ENCODE data around the gene PIK3C3.

The PIK3C3 gene

DNA sequence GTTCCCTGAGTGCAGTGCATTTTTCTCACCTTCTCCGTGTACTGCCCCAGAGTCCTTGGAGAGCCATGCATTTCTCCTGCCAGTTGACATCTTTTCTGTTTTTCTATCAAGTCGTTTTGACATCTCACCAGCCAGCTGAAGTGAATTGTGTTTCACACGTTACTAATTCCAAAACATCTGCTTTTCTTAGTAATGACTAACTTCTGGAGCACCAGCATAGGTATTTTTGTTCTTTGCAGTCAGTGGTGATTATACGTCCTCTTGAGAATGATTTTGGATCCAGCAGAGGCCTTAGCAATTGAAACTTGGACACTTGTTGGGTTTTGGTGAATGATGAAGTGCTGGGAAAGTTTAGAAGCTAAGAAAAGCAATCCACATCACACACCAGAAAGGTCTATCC lies 112.5 kb downstream of the PIK3C3 start:
- Histone ChIP-seq H3K36me3 (ENCODE audit: control insufficient read depth in 1 of 2, insufficient read depth in 2 of 2, low read length in 2 of 2) (peaks cover 6 to 9% of the 10 kb centered on the region in 2 experiments), H4K8ac (ENCODE audit: low read depth, low read length) (no peak overlapping the region), H3K14ac (ENCODE audit: low read length) (no peak overlapping the region), H2BK12ac (ENCODE audit: low read length) (no peak overlapping the region), H4K91ac (ENCODE audit: low read depth, low read length) (no peak overlapping the region), H2AK5ac (ENCODE audit: low read length) (no peak overlapping the region), H2BK5ac (ENCODE audit: low read depth, low read length, poor library complexity) (no peak overlapping the region), H3K23ac (ENCODE audit: low read length) (no peak overlapping the region), H4K12ac (ENCODE audit: low read depth, low read length) (no peak overlapping the region), H3K79me1 (ENCODE audit: low read length) (no peaks in the 10 kb centered on the region), H3K4me1 (ENCODE audit: control insufficient read depth in 1 of 2, insufficient read depth in 2 of 2, low read length in 2 of 2) (no peaks in the 10 kb centered on the region), H3K79me2 (ENCODE audit: control insufficient read depth, insufficient read depth, low read length, poor library complexity) (no peaks in the 10 kb centered on the region), H3K27me3 (ENCODE audit: insufficient read depth, low read length) (no peaks in the 10 kb centered on the region), H2BK120ac (ENCODE audit: insufficient read depth, low read length, poor library complexity) (no peak overlapping the region), H3K9ac (ENCODE audit: low read length) (no peak overlapping the region), H3K4ac (ENCODE audit: low read depth, low read length) (no peak overlapping the region), H3K27ac (ENCODE audit: low read depth, low read length) (no peak overlapping the region), H3K18ac (ENCODE audit: low read length) (no peak overlapping the region), H2AFZ (ENCODE audit: insufficient read depth, low read length, poor library complexity) (no peak overlapping the region), H3K4me2 (ENCODE audit: low read length) (no peak overlapping the region), H3K4me3 (ENCODE audit: low read depth, low read length) (no peak overlapping the region), H3K9me3 (ENCODE audit: insufficient read depth, low read depth, low read length) (no peaks in the 10 kb centered on the region)
- DNase-seq: no peak
- WGBS (ENCODE audit: extremely low coverage, insufficient coverage, insufficient read length): no CpG with 5 or more reads among the region's 4 CpGs

DNA sequence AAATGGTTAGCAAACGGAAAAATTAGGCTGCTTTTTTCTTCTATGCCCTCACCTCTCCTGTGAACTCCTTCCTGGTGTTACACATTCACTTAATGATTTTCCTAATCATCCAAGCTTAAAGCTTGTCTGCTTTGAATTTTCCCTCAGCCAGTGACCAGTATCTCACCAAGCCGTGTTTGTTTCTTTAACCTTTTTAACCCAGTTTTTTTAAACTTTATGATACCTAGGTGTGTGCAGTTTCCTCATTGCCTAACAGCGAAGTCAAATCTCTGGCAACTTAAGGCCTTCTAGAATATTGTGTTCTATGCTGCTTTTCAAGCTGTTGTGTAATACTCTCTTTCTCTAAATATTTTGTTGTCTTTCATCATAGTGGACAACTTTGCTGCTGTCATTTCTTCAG lies 113.0 kb downstream of the PIK3C3 start:
- H3K9me3 ChIP-seq (ENCODE audit: insufficient read depth, low read depth, low read length): no peaks in the 10 kb centered on the region
- no peak overlapping the region for H2AK5ac ChIP-seq (ENCODE audit: low read length)
- H3K18ac ChIP-seq (ENCODE audit: low read length): no peak overlapping the region
- no peak for DNase-seq
- no peak overlapping the region for H3K27ac ChIP-seq (ENCODE audit: low read depth, low read length)
- H3K4ac ChIP-seq (ENCODE audit: low read depth, low read length): no peak overlapping the region
- no peak overlapping the region for H4K12ac ChIP-seq (ENCODE audit: low read depth, low read length)
- H3K4me3 ChIP-seq (ENCODE audit: low read depth, low read length): no peak overlapping the region
- no peak overlapping the region for H3K4me2 ChIP-seq (ENCODE audit: low read length)
- peaks cover 7 to 11% of the 10 kb centered on the region in 2 experiments for H3K36me3 ChIP-seq (ENCODE audit: control insufficient read depth in 1 of 2, insufficient read depth in 2 of 2, low read length in 2 of 2)
- H2AFZ ChIP-seq (ENCODE audit: insufficient read depth, low read length, poor library complexity): no peak overlapping the region
- no peak overlapping the region for H2BK12ac ChIP-seq (ENCODE audit: low read length)
- no peak overlapping the region for H3K23ac ChIP-seq (ENCODE audit: low read length)
- no peak overlapping the region for H2BK5ac ChIP-seq (ENCODE audit: low read depth, low read length, poor library complexity)
- no peaks in the 10 kb centered on the region for H3K79me1 ChIP-seq (ENCODE audit: low read length)
- H4K8ac ChIP-seq (ENCODE audit: low read depth, low read length): no peak overlapping the region
- no peaks in the 10 kb centered on the region for H3K27me3 ChIP-seq (ENCODE audit: insufficient read depth, low read length)
- H4K91ac ChIP-seq (ENCODE audit: low read depth, low read length): no peak overlapping the region
- no peaks in the 10 kb centered on the region for H3K4me1 ChIP-seq (ENCODE audit: control insufficient read depth in 1 of 2, insufficient read depth in 2 of 2, low read length in 2 of 2)
- no peaks in the 10 kb centered on the region for H3K79me2 ChIP-seq (ENCODE audit: control insufficient read depth, insufficient read depth, low read length, poor library complexity)
- no peak overlapping the region for H3K9ac ChIP-seq (ENCODE audit: low read length)
- WGBS (ENCODE audit: extremely low coverage, insufficient coverage, insufficient read length): no CpG with 5 or more reads among the region's 3 CpGs
- H3K14ac ChIP-seq (ENCODE audit: low read length): no peak overlapping the region
- H2BK120ac ChIP-seq (ENCODE audit: insufficient read depth, low read length, poor library complexity): no peak overlapping the region

DNA sequence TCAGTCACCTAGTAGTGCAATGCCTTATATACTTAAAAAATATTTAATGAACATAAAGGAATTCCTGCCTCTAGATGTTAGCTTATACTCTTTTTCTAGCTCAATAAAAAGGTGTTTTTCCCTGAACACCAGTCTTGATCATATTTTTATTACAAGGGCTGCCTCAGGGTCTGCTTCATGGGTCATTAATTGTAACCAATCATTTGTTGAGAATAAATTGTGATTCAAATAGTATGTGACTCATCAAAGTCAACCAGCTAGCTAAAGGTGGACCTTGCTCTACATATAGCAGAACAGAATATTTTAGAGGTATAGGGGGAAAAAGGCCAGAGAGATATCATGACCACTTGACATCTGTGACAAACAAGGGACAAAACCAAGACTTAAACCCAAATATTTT lies 114.0 kb downstream of the PIK3C3 start:
- Histone ChIP-seq H2BK12ac (ENCODE audit: low read length) (no peak overlapping the region), H3K36me3 (ENCODE audit: control insufficient read depth in 1 of 2, insufficient read depth in 2 of 2, low read length in 2 of 2) (peaks cover 7 to 11% of the 10 kb centered on the region in 2 experiments), H3K27me3 (ENCODE audit: insufficient read depth, low read length) (no peaks in the 10 kb centered on the region), H3K4ac (ENCODE audit: low read depth, low read length) (no peak overlapping the region), H3K79me2 (ENCODE audit: control insufficient read depth, insufficient read depth, low read length, poor library complexity) (no peaks in the 10 kb centered on the region), H3K79me1 (ENCODE audit: low read length) (no peaks in the 10 kb centered on the region), H4K91ac (ENCODE audit: low read depth, low read length) (no peak overlapping the region), H4K8ac (ENCODE audit: low read depth, low read length) (no peak overlapping the region), H2BK120ac (ENCODE audit: insufficient read depth, low read length, poor library complexity) (no peak overlapping the region), H3K23ac (ENCODE audit: low read length) (no peak overlapping the region), H3K9ac (ENCODE audit: low read length) (no peak overlapping the region), H3K9me3 (ENCODE audit: insufficient read depth, low read depth, low read length) (no peaks in the 10 kb centered on the region), H3K4me3 (ENCODE audit: low read depth, low read length) (no peak overlapping the region), H4K12ac (ENCODE audit: low read depth, low read length) (no peak overlapping the region), H2AFZ (ENCODE audit: insufficient read depth, low read length, poor library complexity) (no peak overlapping the region), H3K4me2 (ENCODE audit: low read length) (no peak overlapping the region), H3K18ac (ENCODE audit: low read length) (no peak overlapping the region), H2AK5ac (ENCODE audit: low read length) (no peak overlapping the region), H3K4me1 (ENCODE audit: control insufficient read depth in 1 of 2, insufficient read depth in 2 of 2, low read length in 2 of 2) (no peaks in the 10 kb centered on the region), H3K27ac (ENCODE audit: low read depth, low read length) (no peak overlapping the region), H3K14ac (ENCODE audit: low read length) (no peak overlapping the region), H2BK5ac (ENCODE audit: low read depth, low read length, poor library complexity) (no peak overlapping the region)
- DNase-seq: no peak

DNA sequence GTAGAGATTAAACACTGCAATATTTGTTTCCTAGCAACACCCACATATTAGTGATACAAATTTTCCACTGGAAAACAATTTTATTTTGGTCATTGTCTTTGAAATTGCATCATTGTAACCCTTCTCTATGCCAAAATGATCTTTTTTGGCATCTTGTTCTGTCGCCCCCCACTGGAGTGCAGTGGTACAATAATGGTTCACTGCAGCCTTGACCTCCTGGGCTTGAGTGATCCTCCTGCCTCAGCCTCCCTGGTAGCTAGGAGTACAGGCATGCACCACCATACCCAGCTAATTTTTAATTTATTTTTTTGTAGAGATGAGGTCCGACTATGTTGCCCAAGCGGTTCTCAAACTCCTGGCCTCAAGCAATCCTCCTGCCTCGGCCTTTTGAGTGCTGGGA lies 117.4 kb downstream of the PIK3C3 start:
- no peak for DNase-seq
- no CpG with 5 or more reads among the region's 4 CpGs for WGBS (ENCODE audit: extremely low coverage, insufficient coverage, insufficient read length)
- Histone ChIP-seq H3K18ac (ENCODE audit: low read length) (no peak overlapping the region), H3K27me3 (ENCODE audit: insufficient read depth, low read length) (no peaks in the 10 kb centered on the region), H3K23ac (ENCODE audit: low read length) (no peak overlapping the region), H3K4me2 (ENCODE audit: low read length) (no peak overlapping the region), H2BK120ac (ENCODE audit: insufficient read depth, low read length, poor library complexity) (no peak overlapping the region), H3K27ac (ENCODE audit: low read depth, low read length) (no peak overlapping the region), H3K4me3 (ENCODE audit: low read depth, low read length) (no peak overlapping the region), H2AFZ (ENCODE audit: insufficient read depth, low read length, poor library complexity) (no peak overlapping the region), H3K79me2 (ENCODE audit: control insufficient read depth, insufficient read depth, low read length, poor library complexity) (no peaks in the 10 kb centered on the region), H4K8ac (ENCODE audit: low read depth, low read length) (no peak overlapping the region), H3K36me3 (ENCODE audit: control insufficient read depth in 1 of 2, insufficient read depth in 2 of 2, low read length in 2 of 2) (peaks cover 5% of the 10 kb centered on the region in 2 experiments), H4K12ac (ENCODE audit: low read depth, low read length) (no peak overlapping the region), H2BK5ac (ENCODE audit: low read depth, low read length, poor library complexity) (no peak overlapping the region), H2BK12ac (ENCODE audit: low read length) (no peak overlapping the region), H3K14ac (ENCODE audit: low read length) (no peak overlapping the region), H3K4me1 (ENCODE audit: control insufficient read depth in 1 of 2, insufficient read depth in 2 of 2, low read length in 2 of 2) (no peaks in the 10 kb centered on the region), H3K4ac (ENCODE audit: low read depth, low read length) (no peak overlapping the region), H3K9me3 (ENCODE audit: insufficient read depth, low read depth, low read length) (no peaks in the 10 kb centered on the region), H3K79me1 (ENCODE audit: low read length) (no peaks in the 10 kb centered on the region), H4K91ac (ENCODE audit: low read depth, low read length) (no peak overlapping the region), H2AK5ac (ENCODE audit: low read length) (no peak overlapping the region), H3K9ac (ENCODE audit: low read length) (no peak overlapping the region)
